ENCODE measurements around the gene FAM181A.

- no peak for TF ChIP-seq POLR2A (IDR thresholded peaks at IDR 0.05)
- TF ChIP-seq CTCF (IDR thresholded peaks at IDR 0.05 in 8 of 11, conservative IDR thresholded peaks at IDR 0.05 in 3 of 11) = no peak
- TF ChIP-seq POLR2AphosphoS5 (IDR thresholded peaks at IDR 0.05) = no peak
Measured at GRCh38 chr14:93946104-93946503, 19.0 kb downstream of the FAM181A start.

Data from spleen (tissue), 7 donors.